ENCODE measurements around the gene STXBP5. TPM values are rescaled to one million over a fixed set of nuclear protein-coding genes. Genes with fewer than 3 reads are reported as not detected.
"Not testable (repeated sequence)": the region's sequence is repeated elsewhere in the genome, so short reads cannot be mapped to it uniquely, and the experiment has no call there.

STXBP5 gene
- total RNA-seq, 4 donors from 2014 or later, result 19.7 to 37.2 (median 22.6) TPM

DNA sequence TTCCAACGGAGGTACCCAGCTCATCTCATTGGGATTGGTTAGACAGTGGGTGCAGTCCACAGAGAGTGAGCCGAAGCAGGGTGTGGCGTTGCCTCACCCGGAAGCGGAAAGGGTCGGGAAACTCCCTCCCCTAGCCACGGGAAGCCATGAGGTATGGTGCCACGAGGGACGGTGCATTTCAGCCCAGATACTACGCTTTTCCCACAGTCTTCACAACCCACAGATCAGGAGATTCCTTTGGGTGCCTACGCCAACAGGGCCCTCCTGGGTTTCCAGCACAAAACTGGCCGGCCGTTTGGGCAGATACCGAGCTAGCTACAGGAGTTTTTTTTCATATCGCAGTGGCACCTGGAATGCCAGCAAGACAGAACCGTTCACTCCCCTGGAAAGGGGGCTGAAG lies 46.9 kb downstream of the STXBP5 start:
- ATAC-seq (ENCODE audit: low FRiP score), result no peak
- TF ChIP-seq, protein P1, sequence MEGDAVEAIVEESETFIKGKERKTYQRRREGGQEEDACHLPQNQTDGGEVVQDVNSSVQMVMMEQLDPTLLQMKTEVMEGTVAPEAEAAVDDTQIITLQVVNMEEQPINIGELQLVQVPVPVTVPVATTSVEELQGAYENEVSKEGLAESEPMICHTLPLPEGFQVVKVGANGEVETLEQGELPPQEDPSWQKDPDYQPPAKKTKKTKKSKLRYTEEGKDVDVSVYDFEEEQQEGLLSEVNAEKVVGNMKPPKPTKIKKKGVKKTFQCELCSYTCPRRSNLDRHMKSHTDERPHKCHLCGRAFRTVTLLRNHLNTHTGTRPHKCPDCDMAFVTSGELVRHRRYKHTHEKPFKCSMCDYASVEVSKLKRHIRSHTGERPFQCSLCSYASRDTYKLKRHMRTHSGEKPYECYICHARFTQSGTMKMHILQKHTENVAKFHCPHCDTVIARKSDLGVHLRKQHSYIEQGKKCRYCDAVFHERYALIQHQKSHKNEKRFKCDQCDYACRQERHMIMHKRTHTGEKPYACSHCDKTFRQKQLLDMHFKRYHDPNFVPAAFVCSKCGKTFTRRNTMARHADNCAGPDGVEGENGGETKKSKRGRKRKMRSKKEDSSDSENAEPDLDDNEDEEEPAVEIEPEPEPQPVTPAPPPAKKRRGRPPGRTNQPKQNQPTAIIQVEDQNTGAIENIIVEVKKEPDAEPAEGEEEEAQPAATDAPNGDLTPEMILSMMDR (IDR thresholded peaks at IDR 0.05), result no peak
- DNase-seq (ENCODE audit: low spot score), result no peak

DNA sequence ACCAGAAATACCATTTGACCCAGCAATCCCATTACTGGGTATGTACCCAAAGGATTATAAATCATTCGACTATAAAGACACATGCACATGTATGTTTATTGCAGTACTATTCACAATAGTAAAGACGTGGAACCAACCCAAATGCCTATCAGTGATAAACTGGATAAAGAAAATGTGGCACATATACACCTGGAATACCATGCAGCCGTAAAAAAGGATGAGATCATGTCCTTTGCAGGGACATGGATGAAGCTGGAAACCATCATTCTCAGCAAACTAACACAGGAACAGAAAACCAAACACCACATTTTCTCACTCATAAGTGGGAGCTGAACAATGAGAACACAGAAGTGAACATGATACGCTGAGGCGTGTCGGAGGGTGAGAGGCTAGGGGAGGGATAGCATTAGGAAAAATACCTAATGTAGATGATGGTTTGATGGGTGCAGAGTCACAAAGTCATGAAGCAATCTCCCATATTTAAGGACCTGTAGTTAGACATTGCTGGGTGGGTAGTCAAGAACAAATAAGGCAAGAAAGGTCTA lies 50.8 kb downstream of the STXBP5 start:
- not testable (repeated sequence) for DNase-seq (ENCODE audit: low spot score); ATAC-seq (ENCODE audit: low FRiP score)

DNA sequence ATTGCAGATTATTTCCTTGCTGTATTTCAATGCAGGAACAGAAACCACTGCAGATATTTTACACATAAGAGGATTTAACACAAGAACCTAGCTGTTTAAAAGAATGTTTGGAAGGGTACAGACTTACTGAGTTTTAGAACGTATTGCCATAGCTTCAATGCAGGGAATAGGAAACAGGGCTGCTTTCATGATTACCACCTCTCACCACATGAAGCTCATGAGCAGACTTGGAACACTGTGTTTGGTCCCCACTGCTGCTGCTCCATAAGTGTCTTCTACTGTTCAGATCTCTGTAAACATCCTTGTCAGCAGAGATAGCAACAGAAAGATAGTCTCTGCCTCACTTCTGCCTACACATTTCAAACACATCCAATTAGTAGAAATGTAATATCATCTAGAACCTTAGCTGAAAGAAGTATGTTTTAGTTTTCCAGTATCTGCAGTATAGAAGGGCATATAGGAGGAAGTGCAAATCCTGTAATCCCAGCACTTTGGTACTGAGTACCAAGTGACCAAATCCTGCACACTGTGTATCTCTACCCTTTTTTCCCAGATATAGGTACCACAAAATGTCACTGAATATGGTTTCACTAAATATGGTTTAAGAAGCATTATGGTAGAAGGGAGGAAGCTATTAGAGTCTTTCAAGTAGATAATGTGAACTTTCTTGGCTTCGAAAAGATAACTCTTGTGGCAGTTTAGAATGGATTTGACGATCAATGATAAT lies 51.9 kb downstream of the STXBP5 start:
- DNase-seq (ENCODE audit: low spot score) (no peak), ATAC-seq (ENCODE audit: low FRiP score) (no peak)
- TF ChIP-seq, protein P1 (IDR thresholded peaks at IDR 0.05), result no peak

DNA sequence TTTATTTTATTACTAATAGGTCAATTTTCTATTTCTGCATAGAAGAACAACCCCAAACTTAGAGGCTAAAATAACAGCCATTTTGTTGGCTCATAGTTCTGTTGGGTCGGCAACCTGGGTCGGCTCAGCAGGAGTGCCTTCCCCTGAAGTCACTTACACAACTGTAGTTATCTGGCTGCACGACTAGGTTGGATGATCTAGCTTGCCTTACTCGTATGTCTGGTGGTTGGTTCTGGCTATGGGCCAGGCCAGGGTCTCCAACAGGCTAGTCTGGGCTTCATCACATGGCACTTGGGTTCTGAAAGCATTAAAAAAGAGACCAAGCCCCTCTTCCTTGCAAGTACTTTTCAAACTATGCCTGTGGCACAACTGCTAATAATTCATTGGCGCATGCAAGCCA lies 53.5 kb downstream of the STXBP5 start:
- TF ChIP-seq, protein P1 (IDR thresholded peaks at IDR 0.05), result no peak
- DNase-seq (ENCODE audit: low spot score) (no peak), ATAC-seq (ENCODE audit: low FRiP score) (no peak)

DNA sequence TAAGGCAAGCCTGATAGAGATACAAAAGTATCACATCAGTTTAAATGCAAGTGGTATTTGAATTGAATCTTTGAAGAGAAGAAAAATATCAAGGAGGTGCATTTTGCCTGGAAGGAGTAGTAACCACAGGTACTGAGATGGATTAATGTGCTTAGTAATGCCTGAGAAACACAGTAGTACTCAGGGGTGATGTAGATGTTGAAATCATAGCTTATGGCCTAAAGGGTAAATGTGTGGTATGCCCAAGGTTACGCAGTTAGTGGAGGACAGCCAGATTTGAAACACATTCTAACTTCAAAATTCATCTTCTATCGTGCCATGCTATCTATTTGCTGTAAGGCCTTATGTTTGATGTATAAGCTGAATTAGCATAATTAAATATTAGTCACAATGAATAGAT lies 55.9 kb downstream of the STXBP5 start:
- no peak for ATAC-seq (ENCODE audit: low FRiP score)
- DNase-seq (ENCODE audit: low spot score), result no peak
- TF ChIP-seq, protein P1 (IDR thresholded peaks at IDR 0.05), result no peak

DNA sequence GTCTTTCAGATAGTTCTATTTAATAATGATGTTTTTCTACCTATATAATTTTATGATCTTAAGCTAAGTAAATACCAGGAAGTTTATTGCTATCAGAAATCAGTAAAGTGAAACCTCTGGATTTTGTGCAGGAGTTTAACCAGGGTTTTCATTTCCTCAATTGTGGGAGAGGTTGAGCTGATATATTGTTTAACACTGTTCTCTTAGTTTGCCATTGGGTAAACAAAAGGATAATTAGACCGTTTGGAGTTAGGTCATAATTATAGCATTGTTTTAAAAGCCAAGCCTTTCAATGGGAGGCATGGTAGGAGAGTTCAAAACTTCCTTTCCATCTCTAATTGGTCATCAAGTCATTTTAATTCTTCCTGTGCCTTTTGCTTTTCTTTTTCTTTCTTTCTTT lies 58.7 kb downstream of the STXBP5 start:
- TF ChIP-seq, protein P1 (IDR thresholded peaks at IDR 0.05), result no peak
- DNase-seq (ENCODE audit: low spot score) (no peak), ATAC-seq (ENCODE audit: low FRiP score) (no peak)

DNA sequence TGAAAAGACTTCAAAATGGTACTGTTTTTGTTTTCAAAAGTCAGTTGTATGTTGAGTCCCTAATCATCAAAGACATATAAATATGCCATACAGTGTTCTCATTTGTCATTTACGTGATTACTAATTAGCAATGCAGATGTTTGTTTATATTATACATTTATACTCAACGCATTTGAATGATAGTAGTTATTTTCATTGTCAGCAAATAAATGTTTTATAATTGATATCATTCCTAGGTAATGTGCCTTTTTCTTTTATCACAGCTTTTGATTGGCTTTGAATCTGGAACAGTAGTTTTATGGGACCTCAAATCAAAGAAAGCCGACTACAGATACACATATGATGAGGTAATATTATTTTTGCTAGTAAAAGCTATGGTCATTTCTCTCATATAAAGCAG lies 62.6 kb downstream of the STXBP5 start:
- DNase-seq (ENCODE audit: low spot score) (no peak), ATAC-seq (ENCODE audit: low FRiP score) (no peak)
- TF ChIP-seq, protein P1 (IDR thresholded peaks at IDR 0.05), result no peak

Measured in omental fat pad (tissue), 4 donors.